ENCODE measurements around the gene ADRA2B. TPM values are rescaled to one million over a fixed set of nuclear protein-coding genes. Genes with fewer than 3 reads are reported as not detected.
"Not testable (repeated sequence)": the region's sequence is repeated elsewhere in the genome, so short reads cannot be mapped to it uniquely, and the experiment has no call there.

The ADRA2B gene
- total RNA-seq, 1 experiment from 2014 or later = 0.47 TPM

DNA sequence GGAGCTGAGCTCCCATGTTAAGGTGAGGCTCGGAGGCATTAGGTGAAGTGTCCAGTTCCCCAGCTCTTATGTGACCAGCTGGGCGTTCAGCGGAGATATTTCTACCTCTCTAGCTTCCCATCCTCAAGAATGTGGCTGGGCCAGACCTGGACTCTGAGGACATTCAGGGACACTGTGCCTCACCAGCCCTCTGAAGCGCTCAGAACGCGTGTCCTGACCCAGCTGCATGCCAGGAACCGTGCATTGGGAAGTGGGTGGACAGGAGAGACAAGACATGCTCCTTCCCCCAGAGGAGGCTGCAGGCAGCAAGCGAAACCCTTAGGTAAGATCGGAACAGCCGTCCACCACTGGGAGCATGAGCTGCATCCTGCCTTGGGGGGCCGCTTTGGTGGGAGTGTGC is 43.6 kb downstream of the ADRA2B start (continued):
- TF ChIP-seq, protein P1, sequence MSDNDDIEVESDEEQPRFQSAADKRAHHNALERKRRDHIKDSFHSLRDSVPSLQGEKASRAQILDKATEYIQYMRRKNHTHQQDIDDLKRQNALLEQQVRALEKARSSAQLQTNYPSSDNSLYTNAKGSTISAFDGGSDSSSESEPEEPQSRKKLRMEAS (IDR thresholded peaks at IDR 0.05) = no peak

DNA sequence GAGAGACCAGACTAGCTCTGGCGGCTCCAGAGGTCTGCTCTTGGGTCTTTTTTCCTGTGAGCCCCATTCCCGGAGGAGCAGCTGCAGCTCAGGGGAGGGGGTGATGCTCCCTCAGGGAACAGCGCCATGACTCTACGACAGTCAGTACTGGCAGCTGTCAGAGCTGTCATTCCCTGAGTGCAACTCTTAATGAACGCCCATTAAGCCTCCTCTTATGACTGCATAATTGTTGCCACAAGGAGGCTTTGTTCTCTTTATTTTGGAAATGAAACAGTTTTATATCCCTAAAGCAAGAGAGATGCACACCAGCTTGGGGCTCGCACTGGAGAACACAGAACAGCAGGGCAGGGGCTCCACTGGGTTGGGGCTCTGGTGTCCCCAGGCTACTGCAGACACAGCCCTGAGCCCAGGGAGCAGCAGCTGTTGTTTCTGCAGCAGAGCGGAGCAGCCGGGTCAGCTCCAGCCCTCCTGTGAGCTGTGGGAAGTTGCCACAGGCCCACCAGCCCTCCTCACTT is 44.3 kb downstream of the ADRA2B start:
- ATAC-seq; H3K36me3 ChIP-seq (ENCODE audit: control insufficient read depth in 1 of 2, insufficient read depth in 2 of 2, low read length in 2 of 2); H3K27ac ChIP-seq (ENCODE audit: low read depth, low read length); DNase-seq (ENCODE audit: low read depth, low spot score); H3K4me2 ChIP-seq (ENCODE audit: low read length); H3K9ac ChIP-seq (ENCODE audit: low read length); H3K4me1 ChIP-seq (ENCODE audit: control insufficient read depth in 1 of 2, insufficient read depth in 2 of 2, low read length in 2 of 2); BruUV-seq (replicated peaks); intact Hi-C loops (cut with micrococcal nuclease); RAD21 ChIA-PET (ENCODE audit: low non-redundant PET in 1 of 2, low total read pairs in 2 of 2, uncharacterized antibody in 2 of 2, unreplicated experiment in 2 of 2); CTCF ChIA-PET; H3K27me3 ChIP-seq (ENCODE audit: insufficient read depth, low read length); H3K79me2 ChIP-seq (ENCODE audit: insufficient read depth, low read length); H3K9me2 ChIP-seq (ENCODE audit: insufficient read depth); H3K4me3 ChIP-seq (replicated peaks in 1 of 2; ENCODE audit: low read depth in 1 of 2, low read length in 2 of 2); POLR2A ChIA-PET; H2AFZ ChIP-seq (ENCODE audit: low read depth, low read length, poor library complexity, severe bottlenecking); H3K9me3 ChIP-seq (ENCODE audit: control insufficient read depth in 1 of 2, insufficient read depth in 1 of 2, low read depth in 1 of 2, low read length in 2 of 2); H4K20me1 ChIP-seq (ENCODE audit: insufficient read depth): not testable (repeated sequence)

DNA sequence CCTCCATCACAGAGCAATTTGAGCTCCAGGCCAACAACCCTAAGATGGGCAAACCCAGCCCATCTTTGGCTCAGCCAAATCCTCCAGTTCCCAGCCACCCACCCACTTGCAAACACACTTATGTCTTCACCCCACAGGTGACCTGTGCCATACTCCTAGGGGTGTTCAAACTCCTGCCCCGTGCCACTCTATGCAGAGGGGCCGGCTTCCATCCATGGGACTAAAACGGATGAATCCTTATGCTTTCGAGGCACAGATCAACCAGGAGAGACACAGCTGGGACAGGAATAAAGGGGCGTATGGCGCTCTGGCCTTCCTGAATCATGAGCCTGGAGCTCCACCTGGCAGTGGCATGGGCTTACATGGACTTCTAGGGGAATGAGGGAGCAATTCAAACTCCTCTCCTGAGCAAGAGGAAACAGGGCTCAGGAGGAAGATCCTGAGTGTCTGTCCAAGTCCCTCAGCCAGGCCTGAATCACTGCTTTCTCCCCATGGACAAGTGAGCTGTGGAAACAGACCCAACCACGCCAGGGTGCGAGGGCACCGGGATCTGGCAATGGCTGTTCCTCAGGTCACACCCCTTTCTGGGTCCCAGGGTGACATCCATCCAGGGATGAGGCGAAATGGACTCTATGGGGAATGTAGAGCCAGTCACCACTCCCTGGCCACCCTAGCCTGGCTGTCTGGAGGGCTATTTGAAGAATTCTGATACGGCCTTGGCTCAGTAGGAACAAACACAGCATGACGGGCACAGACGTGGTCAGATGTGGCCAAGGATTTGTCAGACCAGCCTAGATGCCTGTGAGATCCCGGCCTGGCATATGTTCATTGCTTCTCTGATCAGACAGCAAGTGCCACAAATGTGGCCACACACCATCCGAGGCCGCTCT is 45.0 kb downstream of the ADRA2B start:
- H2AFZ ChIP-seq (ENCODE audit: low read depth, low read length, poor library complexity, severe bottlenecking); H3K9me2 ChIP-seq (ENCODE audit: insufficient read depth); POLR2A ChIA-PET; H3K4me2 ChIP-seq (ENCODE audit: low read length); H3K27ac ChIP-seq (ENCODE audit: low read depth, low read length); ATAC-seq; intact Hi-C loops (cut with micrococcal nuclease); H3K9ac ChIP-seq (ENCODE audit: low read length); BruUV-seq (replicated peaks); H3K4me3 ChIP-seq (replicated peaks in 1 of 2; ENCODE audit: low read depth in 1 of 2, low read length in 2 of 2); H3K36me3 ChIP-seq (ENCODE audit: control insufficient read depth in 1 of 2, insufficient read depth in 2 of 2, low read length in 2 of 2); H3K79me2 ChIP-seq (ENCODE audit: insufficient read depth, low read length); H3K4me1 ChIP-seq (ENCODE audit: control insufficient read depth in 1 of 2, insufficient read depth in 2 of 2, low read length in 2 of 2); DNase-seq (ENCODE audit: low read depth, low spot score); RAD21 ChIA-PET (ENCODE audit: low non-redundant PET in 1 of 2, low total read pairs in 2 of 2, uncharacterized antibody in 2 of 2, unreplicated experiment in 2 of 2); CTCF ChIA-PET; H3K27me3 ChIP-seq (ENCODE audit: insufficient read depth, low read length); H4K20me1 ChIP-seq (ENCODE audit: insufficient read depth); H3K9me3 ChIP-seq (ENCODE audit: control insufficient read depth in 1 of 2, insufficient read depth in 1 of 2, low read depth in 1 of 2, low read length in 2 of 2): not testable (repeated sequence)

DNA sequence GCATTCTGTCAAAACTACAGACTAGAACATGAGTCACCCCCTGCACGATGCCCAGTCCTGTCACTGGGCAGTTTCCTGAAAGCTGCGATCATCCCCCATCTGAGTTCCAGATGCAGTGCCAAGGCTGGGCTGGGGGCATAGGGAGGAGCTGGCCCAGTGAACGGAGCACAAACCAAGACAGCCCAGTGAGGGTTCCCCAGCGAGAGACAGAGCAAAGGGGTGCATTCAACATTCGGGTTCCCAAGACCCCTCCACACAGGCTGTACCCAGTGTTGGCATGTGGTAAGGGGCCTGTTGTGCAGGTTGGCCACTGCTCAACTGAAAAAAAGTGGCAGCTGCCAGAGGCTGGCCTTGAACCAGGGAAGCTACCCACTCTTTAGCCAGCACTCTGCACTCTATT is 46.0 kb downstream of the ADRA2B start:
- RAD21 ChIA-PET (ENCODE audit: low non-redundant PET in 1 of 2, low total read pairs in 2 of 2, uncharacterized antibody in 2 of 2, unreplicated experiment in 2 of 2); POLR2A ChIA-PET: not testable (repeated sequence)

DNA sequence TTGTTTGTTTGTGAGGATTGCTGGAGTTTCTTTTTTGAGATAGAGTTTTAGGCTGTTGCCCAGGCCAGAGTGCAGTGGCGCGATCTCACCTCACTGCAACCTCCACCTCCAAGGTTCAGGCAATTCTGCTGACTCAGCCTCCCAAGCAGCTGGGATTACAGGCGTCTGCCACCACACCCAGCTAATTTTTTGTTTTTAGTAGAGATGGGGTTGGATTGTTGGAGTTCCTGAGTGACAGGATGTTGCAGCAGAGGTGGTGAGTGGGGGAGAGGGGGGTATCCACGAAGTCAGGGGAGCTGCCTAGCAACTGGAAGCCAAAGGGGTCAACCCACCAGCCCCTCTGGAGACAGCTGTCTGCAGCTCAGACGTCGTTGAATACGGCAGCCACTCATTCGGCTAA is 46.5 kb downstream of the ADRA2B start:
- H3K79me2 ChIP-seq (ENCODE audit: insufficient read depth, low read length); ATAC-seq; H3K9me2 ChIP-seq (ENCODE audit: insufficient read depth); CTCF ChIA-PET; H3K4me3 ChIP-seq (replicated peaks in 1 of 2; ENCODE audit: low read depth in 1 of 2, low read length in 2 of 2); RAD21 ChIA-PET (ENCODE audit: low non-redundant PET in 1 of 2, low total read pairs in 2 of 2, uncharacterized antibody in 2 of 2, unreplicated experiment in 2 of 2); H3K4me1 ChIP-seq (ENCODE audit: control insufficient read depth in 1 of 2, insufficient read depth in 2 of 2, low read length in 2 of 2); H2AFZ ChIP-seq (ENCODE audit: low read depth, low read length, poor library complexity, severe bottlenecking); H3K27me3 ChIP-seq (ENCODE audit: insufficient read depth, low read length); H4K20me1 ChIP-seq (ENCODE audit: insufficient read depth); H3K4me2 ChIP-seq (ENCODE audit: low read length); BruUV-seq (replicated peaks); H3K9ac ChIP-seq (ENCODE audit: low read length); H3K9me3 ChIP-seq (ENCODE audit: control insufficient read depth in 1 of 2, insufficient read depth in 1 of 2, low read depth in 1 of 2, low read length in 2 of 2); POLR2A ChIA-PET; H3K36me3 ChIP-seq (ENCODE audit: control insufficient read depth in 1 of 2, insufficient read depth in 2 of 2, low read length in 2 of 2); intact Hi-C loops (cut with micrococcal nuclease); DNase-seq (ENCODE audit: low read depth, low spot score); H3K27ac ChIP-seq (ENCODE audit: low read depth, low read length): not testable (repeated sequence)

More for the DNA sequence above, 46.0 kb downstream of the ADRA2B start:
- H3K4me2 ChIP-seq (ENCODE audit: low read length); H3K4me3 ChIP-seq (replicated peaks in 1 of 2; ENCODE audit: low read depth in 1 of 2, low read length in 2 of 2); DNase-seq (ENCODE audit: low read depth, low spot score); H3K27me3 ChIP-seq (ENCODE audit: insufficient read depth, low read length); H3K9me3 ChIP-seq (ENCODE audit: control insufficient read depth in 1 of 2, insufficient read depth in 1 of 2, low read depth in 1 of 2, low read length in 2 of 2); H3K27ac ChIP-seq (ENCODE audit: low read depth, low read length); BruUV-seq (replicated peaks); H3K79me2 ChIP-seq (ENCODE audit: insufficient read depth, low read length); H2AFZ ChIP-seq (ENCODE audit: low read depth, low read length, poor library complexity, severe bottlenecking); CTCF ChIA-PET; H3K9ac ChIP-seq (ENCODE audit: low read length); H4K20me1 ChIP-seq (ENCODE audit: insufficient read depth); H3K36me3 ChIP-seq (ENCODE audit: control insufficient read depth in 1 of 2, insufficient read depth in 2 of 2, low read length in 2 of 2); H3K9me2 ChIP-seq (ENCODE audit: insufficient read depth); ATAC-seq; intact Hi-C loops (cut with micrococcal nuclease); H3K4me1 ChIP-seq (ENCODE audit: control insufficient read depth in 1 of 2, insufficient read depth in 2 of 2, low read length in 2 of 2): not testable (repeated sequence)

Measured in HCT116 (cell line).